H1 (cell line): Measurements from ENCODE around the gene GSTT2. TPM values are rescaled to one million over a fixed set of nuclear protein-coding genes. Genes with fewer than 3 reads are reported as not detected.

Source experiments
- CTCF ChIA-PET: fragments of 300-600 bp; sonication (Branson Sonifier 250); formaldehyde crosslinking; loops from one replicate; lab custom pipeline; 2021; ENCODE audit not compliant: partially characterized antibody; lab: Charles Lee
- POLR2A ChIA-PET: fragments of 300-600 bp; sonication (Branson Sonifier 250); formaldehyde crosslinking; loops from one replicate; lab custom pipeline; 2021; ENCODE audit warnings: inconsistent platforms; ENCODE audit not compliant: partially characterized antibody; lab: Charles Lee
- DNase-seq, 2 experiments: peaks; one replicate each; pipeline versions ENCODE4 v3.0.0 to v3.0.0-alpha.2; 2010 to 2022; ENCODE audit warnings: low spot score in 2 of 2, low read depth in 1 of 2, mixed read lengths in 1 of 2
- FAIRE-seq: peaks from 2 replicates; lab custom pipeline; 2011; peaks lifted over from hg19 to GRCh38; lab: Jason Lieb, UNC
- H2AFZ ChIP-seq: 2 replicates; pipeline ENCODE4 v1.8.1; 2012; ENCODE audit warnings: low read length, inconsistent platforms
- H2AK5ac ChIP-seq: 2 replicates; pipeline ENCODE4 v1.6.1; 2013; ENCODE audit warnings: low read depth, low read length
- H2BK120ac ChIP-seq: replicated peaks from 2 replicates; pipeline ENCODE3; 2013; ENCODE audit warnings: low read depth, low read length, inconsistent platforms
- H2BK12ac ChIP-seq: 2 replicates; pipeline ENCODE4 v1.6.1; 2013; ENCODE audit warnings: low read depth, low read length
- H2BK15ac ChIP-seq: 2 replicates; pipeline ENCODE4 v1.6.1; 2013; ENCODE audit warnings: low read length
- H2BK20ac ChIP-seq: 2 replicates; pipeline ENCODE4 v1.6.1; 2013; ENCODE audit warnings: low read length
- H2BK5ac ChIP-seq: 2 replicates; pipeline ENCODE4 v1.6.1; 2013; ENCODE audit warnings: low read depth, low read length
- H3K14ac ChIP-seq: 2 replicates; pipeline ENCODE4 v1.6.1; 2013; ENCODE audit warnings: inconsistent platforms; ENCODE audit not compliant: insufficient read length
- H3K18ac ChIP-seq: 2 replicates; pipeline ENCODE4 v1.6.1; 2013; ENCODE audit warnings: low read length; ENCODE audit errors: extremely low read depth
- H3K23ac ChIP-seq: 2 replicates; pipeline ENCODE4 v1.6.1; 2013; ENCODE audit warnings: inconsistent platforms; ENCODE audit not compliant: insufficient read length
- H3K23me2 ChIP-seq: 2 replicates; pipeline ENCODE4 v1.6.1; 2013; ENCODE audit warnings: low read depth, low read length
- H3K27ac ChIP-seq: 2 replicates; pipeline ENCODE4 v1.6.1; 2011; ENCODE audit warnings: low read depth, low read length, inconsistent platforms
- H3K27me3 ChIP-seq, 4 experiments: replicated peaks in 1 of 4; 1 replicate in 1 of 4; 2 replicates in 3 of 4; pipeline versions ENCODE4 v1.6.1 to v1.8.1; 2011 to 2013; ENCODE audit warnings: low read length in 3 of 4, mild to moderate bottlenecking in 3 of 4, inconsistent platforms in 2 of 4, mixed read lengths in 2 of 4, moderate library complexity in 1 of 4; ENCODE audit not compliant: control insufficient read depth in 3 of 4, insufficient read depth in 3 of 4; ENCODE audit errors: extremely low read depth in 1 of 4
- H3K36me3 ChIP-seq, 4 experiments: 2 replicates each; pipeline versions ENCODE4 v1.6.1 to v1.8.1; 2011 to 2013; ENCODE audit warnings: mild to moderate bottlenecking in 4 of 4, low read length in 3 of 4, moderate library complexity in 2 of 4, control low read depth in 1 of 4, inconsistent platforms in 1 of 4; ENCODE audit not compliant: insufficient read depth in 4 of 4, control insufficient read depth in 2 of 4
- H3K4ac ChIP-seq: replicated peaks from 2 replicates; pipeline ENCODE3; 2013; ENCODE audit warnings: low read length, low read depth, mixed read lengths, inconsistent platforms; ENCODE audit not compliant: insufficient read length
- H3K4me1 ChIP-seq, 4 experiments: replicated peaks in 1 of 4; 1 replicate in 1 of 4; 2 replicates in 3 of 4; pipeline versions ENCODE4 v1.6.1 to v1.8.1; 2011 to 2013; ENCODE audit warnings: low read length in 3 of 4, inconsistent platforms in 2 of 4, mixed read lengths in 1 of 4; ENCODE audit not compliant: insufficient read depth in 4 of 4, control insufficient read depth in 3 of 4
- H3K4me2 ChIP-seq, 2 experiments: 2 replicates each; pipeline versions ENCODE4 v1.6.1 to v1.8.1; 2011 to 2013; ENCODE audit warnings: low read depth in 2 of 2, low read length in 2 of 2, control low read depth in 1 of 2, inconsistent platforms in 1 of 2, mild to moderate bottlenecking in 1 of 2; ENCODE audit not compliant: insufficient read depth in 1 of 2
- H3K4me3 ChIP-seq, 4 experiments: fragments of 200-600, 300-600 bp in 1 of 4; sonication (generic), shearing (Covaris generic), sonication (Bioruptor Twin) in 1 of 4; 2 replicates each; pipeline versions ENCODE4 v1.5.1 to v1.8.1; 2011 to 2016; ENCODE audit warnings: low read length in 4 of 4, low read depth in 3 of 4, control low read depth in 2 of 4, inconsistent platforms in 2 of 4, mild to moderate bottlenecking in 2 of 4, mixed read lengths in 1 of 4, moderate library complexity in 1 of 4; ENCODE audit not compliant: insufficient read depth in 2 of 4; ENCODE audit errors: extremely low read depth in 1 of 4
- H3K56ac ChIP-seq: replicated peaks from 2 replicates; pipeline ENCODE3; 2013; ENCODE audit warnings: low read depth, mild to moderate bottlenecking, mixed read lengths, low read length, inconsistent platforms; ENCODE audit not compliant: insufficient read length
- H3K79me1 ChIP-seq: 2 replicates; pipeline ENCODE4 v1.6.1; 2013; ENCODE audit warnings: low read depth, low read length, control low read depth
- H3K79me2 ChIP-seq, 2 experiments: 2 replicates each; pipeline versions ENCODE4 v1.6.1 to v1.8.1; 2012 to 2013; ENCODE audit warnings: low read length in 2 of 2, mild to moderate bottlenecking in 2 of 2, inconsistent platforms in 1 of 2; ENCODE audit not compliant: insufficient read depth in 2 of 2, control insufficient read depth in 1 of 2
- H3K9ac ChIP-seq, 4 experiments: replicated peaks in 1 of 4; 1 replicate in 1 of 4; 2 replicates in 3 of 4; pipeline versions ENCODE4 v1.6.1 to v1.8.1; 2011 to 2013; ENCODE audit warnings: low read depth in 3 of 4, low read length in 3 of 4, control low read depth in 2 of 4, mild to moderate bottlenecking in 2 of 4, moderate library complexity in 2 of 4, inconsistent platforms in 1 of 4; ENCODE audit errors: extremely low read depth in 1 of 4
- H3K9me3 ChIP-seq, 2 experiments: 2 replicates each; pipeline versions ENCODE4 v1.6.1 to v1.8.1; 2012 to 2013; ENCODE audit warnings: mild to moderate bottlenecking in 2 of 2, moderate library complexity in 2 of 2, control low read depth in 1 of 2, inconsistent platforms in 1 of 2, low read depth in 1 of 2, low read length in 1 of 2, mixed read lengths in 1 of 2; ENCODE audit not compliant: insufficient read depth in 2 of 2
- H4K20me1 ChIP-seq, 2 experiments: replicated peaks in 1 of 2; 2 replicates each; pipeline versions ENCODE3 to v1.8.1; 2011 to 2013; ENCODE audit warnings: inconsistent platforms in 2 of 2, low read length in 2 of 2, mild to moderate bottlenecking in 1 of 2; ENCODE audit not compliant: insufficient read depth in 2 of 2, control insufficient read depth in 1 of 2
- H4K5ac ChIP-seq: 2 replicates; pipeline ENCODE4 v1.6.1; 2013; ENCODE audit warnings: low read length, low read depth, mixed read lengths, inconsistent platforms; ENCODE audit not compliant: insufficient read length
- H4K8ac ChIP-seq: 2 replicates; pipeline ENCODE4 v1.8.0; 2013; ENCODE audit warnings: mild to moderate bottlenecking, moderate library complexity, low read length, inconsistent platforms; ENCODE audit not compliant: insufficient read depth; ENCODE audit errors: extremely low read depth
- H4K91ac ChIP-seq: replicated peaks from 2 replicates; pipeline ENCODE3; 2013; ENCODE audit warnings: low read length, mixed read lengths, inconsistent platforms; ENCODE audit not compliant: insufficient read length
- BRCA1 ChIP-seq: IDR thresholded peaks from 2 replicates; pipeline ENCODE4 v1.6.1; 2012; ENCODE audit warnings: low read depth, low read length, improper control_type of control experiment
- EZH2 ChIP-seq: fragments of 200-600 bp; sonication (generic); IDR thresholded peaks from 2 replicates; pipeline ENCODE4 v1.7.1; 2012; ENCODE audit warnings: low read depth, mild to moderate bottlenecking, moderate library complexity, low read length, inconsistent platforms; ENCODE audit not compliant: severe bottlenecking
- HDAC2 ChIP-seq, 2 experiments: fragments of 300-600 bp in 1 of 2; sonication (generic) in 1 of 2; IDR thresholded peaks; 2 replicates each; pipeline ENCODE4 v1.6.1; 2011 to 2012; ENCODE audit warnings: low read depth in 2 of 2, low read length in 2 of 2, mild to moderate bottlenecking in 2 of 2, moderate library complexity in 2 of 2, borderline replicate concordance in 1 of 2, inconsistent platforms in 1 of 2
- HDAC6 ChIP-seq: IDR thresholded peaks from one replicate; pipeline ENCODE4 v1.7.1; 2012; ENCODE audit warnings: low read depth, mild to moderate bottlenecking, inconsistent platforms, low read length, moderate library complexity
- KDM5A ChIP-seq: fragments of 200-600 bp; IDR thresholded peaks from 2 replicates; pipeline ENCODE4 v1.7.1; 2012; ENCODE audit warnings: mild to moderate bottlenecking, low read length, inconsistent platforms, mixed read lengths
- NANOG ChIP-seq: IDR thresholded peaks from 2 replicates; pipeline ENCODE4 v1.6.1; 2011; ENCODE audit warnings: low read length, low read depth, mild to moderate bottlenecking, inconsistent platforms; ENCODE audit not compliant: insufficient read depth, poor library complexity, severe bottlenecking
- NRF1 ChIP-seq: IDR thresholded peaks from 2 replicates; pipeline ENCODE4 v1.6.1; 2011; ENCODE audit warnings: mild to moderate bottlenecking, low read depth, low read length, improper control_type of control experiment
- POLR2AphosphoS5 ChIP-seq: IDR thresholded peaks from 2 replicates; pipeline ENCODE4 v1.6.1; 2011; ENCODE audit warnings: low read depth, low read length
- SRF ChIP-seq: IDR thresholded peaks from 2 replicates; pipeline ENCODE4 v1.6.1; 2011; ENCODE audit warnings: mild to moderate bottlenecking, low read depth, low read length, moderate library complexity
- SUZ12 ChIP-seq: fragments of 200-600 bp; sonication (generic); IDR thresholded peaks from 2 replicates; pipeline ENCODE4 v1.6.1; 2012; ENCODE audit warnings: mild to moderate bottlenecking, inconsistent platforms, low read length, moderate library complexity, mixed read lengths
- WGBS, 2 experiments: shearing (Covaris generic) in 1 of 2; methylation state at CpG; one replicate each; pipeline versions ENCODE4 v1.1.6 to v1.1.7; 2013 to 2015; ENCODE audit warnings: low lambda C conversion rate in 2 of 2, mixed read lengths in 2 of 2, inconsistent platforms in 1 of 2, low coverage in 1 of 2, missing lambda C conversion rate in 1 of 2; ENCODE audit not compliant: insufficient replicate concordance in 2 of 2, insufficient coverage in 1 of 2, insufficient read length in 1 of 2; ENCODE audit errors: extremely low coverage in 1 of 2, missing lambda C conversion rate in 1 of 2; 5-methylcytosine and 5-hydroxymethylcytosine counted together
- polyA plus RNA-seq, 7 experiments: library from polyadenylated mRNA; depleted of rRNA in 3 of 7; stranded (reverse) in 5 of 7; unstranded in 2 of 7; fragments of >200 nt in 5 of 7; fragments of 200-250 nt in 2 of 7; gene quantifications; 1 replicate in 5 of 7; 2 replicates in 1 of 7; 4 replicates in 1 of 7; pipeline versions ENCODE4 v1.2.1 to v1.2.3, GENCODE V29; 2011 to 2013; ENCODE audit warnings: missing spikeins in 2 of 7, mixed read lengths in 2 of 7
- total RNA-seq: library from RNA; stranded (reverse); fragmentation: NEBNext Ultra II Directional; extraction: Animal tissue kit (Norgen Biotek cat#: 25700); gene quantifications from 2 replicates; pipeline ENCODE4 v1.2.1, GENCODE V29; 2021

The GSTT2 gene
- total and polyA plus RNA-seq, 2 of the 8 experiments (the other 6 are each of a cell fraction or from before 2014, with no cell fraction given): 1.1 to 1.5 TPM

DNA sequence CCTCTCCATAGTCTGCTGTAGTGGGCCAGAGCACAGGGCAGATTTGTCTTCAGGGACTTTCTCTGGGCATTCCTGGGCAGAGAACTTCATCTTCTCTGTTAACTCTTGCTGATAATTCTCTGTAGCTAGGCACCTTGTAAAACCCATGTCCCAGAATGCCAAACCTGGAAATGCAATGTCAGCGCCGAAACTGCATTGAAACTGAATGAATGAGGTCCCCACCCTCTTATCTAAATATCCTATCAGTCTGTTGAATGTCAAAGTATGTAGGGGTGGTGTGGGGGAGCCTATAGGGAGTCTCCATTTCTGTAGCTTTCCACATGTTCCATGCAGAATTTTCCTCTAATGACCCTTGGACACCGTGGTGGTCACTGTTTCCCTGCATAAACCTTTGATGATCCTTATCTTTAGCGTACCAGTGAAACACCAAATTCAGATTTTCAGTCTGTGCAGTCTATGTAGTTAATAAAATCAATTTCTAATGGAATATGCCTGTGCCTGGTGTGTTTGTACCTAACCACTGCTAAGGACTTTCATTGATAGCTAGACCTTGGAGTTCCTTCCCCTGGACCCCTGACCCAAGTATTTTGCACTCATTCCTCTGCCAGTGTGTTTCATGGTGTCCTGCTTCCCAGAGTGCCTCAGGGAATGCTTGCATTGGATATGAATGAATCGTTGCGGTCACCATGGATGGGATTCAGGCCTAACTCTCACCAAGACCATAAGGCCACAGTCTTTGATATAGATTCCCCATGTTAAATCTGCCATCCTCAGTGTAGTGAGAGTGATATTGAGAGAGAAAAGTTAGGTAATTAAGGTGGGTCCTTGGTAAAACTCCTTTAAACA, 28.7 kb downstream of the GSTT2 start:
- FAIRE-seq: no peak
- no peak overlapping the region for H3K18ac ChIP-seq
- H3K9ac ChIP-seq: no peak overlapping the region
- H3K4me2 ChIP-seq: no peak overlapping the region
- no peak overlapping the region for H4K8ac ChIP-seq
- H3K14ac ChIP-seq: no peak overlapping the region
- no peaks in the 10 kb centered on the region for H3K36me3 ChIP-seq
- no peak for DNase-seq
- peaks cover 0 to 3% (median 2%) of the 10 kb centered on the region in 4 experiments; a peak in 4 of 7 replicates for H3K4me1 ChIP-seq
- H3K9me3 ChIP-seq: no peaks in the 10 kb centered on the region
- no peak overlapping the region for H3K4ac ChIP-seq
- no peak overlapping the region for H2BK5ac ChIP-seq
- POLR2A ChIA-PET: no interaction called here
- H4K91ac ChIP-seq: no peak overlapping the region
- H3K4me3 ChIP-seq: no peak overlapping the region
- H3K79me1 ChIP-seq: peaks cover 4% of the 10 kb centered on the region; the same call in 1 of the 2 replicates
- H2BK120ac ChIP-seq: no peak overlapping the region
- H2BK12ac ChIP-seq: no peak overlapping the region
- H3K79me2 ChIP-seq: peaks cover 0 to 17% of the 10 kb centered on the region in 2 experiments; a peak in 2 of 4 replicates
- H2AK5ac ChIP-seq: no peak overlapping the region
- no peak overlapping the region for H3K23ac ChIP-seq
- H4K5ac ChIP-seq: no peak overlapping the region
- no peak overlapping the region for H3K27ac ChIP-seq
- H2BK20ac ChIP-seq: no peak overlapping the region
- no peak overlapping the region for H3K56ac ChIP-seq
- H3K27me3 ChIP-seq: no peaks in the 10 kb centered on the region; a peak in 2 of 7 replicates
- CTCF ChIA-PET: interaction anchor here (1.2 to 1.5 kb wide), 2 partner anchors 148 to 207 kb away, joined by 3 to 4 read pairs; no protein-coding TSS in a partner anchor
- H2AFZ ChIP-seq: 0 out of 2 replicates have a peak overlapping the region, but pooled peaks have one; percentile 45
- peaks cover 6% of the 10 kb centered on the region; the same call in 1 of the 2 replicates for H3K23me2 ChIP-seq
- H2BK15ac ChIP-seq: no peak overlapping the region
- 86% methylated on average over 6 of the region's 6 CpGs; no CpG with 5 or more reads in 1 of the 2 experiments for WGBS, 2 experiments
- no peaks in the 10 kb centered on the region for H4K20me1 ChIP-seq
- no peak for TF ChIP-seq NANOG
- TF ChIP-seq EZH2: no peak
- TF ChIP-seq BRCA1: no peak
- no peak for TF ChIP-seq KDM5A
- no peak for TF ChIP-seq HDAC6
- TF ChIP-seq SUZ12: no peak
- no peak for TF ChIP-seq POLR2AphosphoS5
- no peak for TF ChIP-seq SRF
- TF ChIP-seq HDAC2 (IDR thresholded peaks at IDR 0.05; ENCODE audit: borderline replicate concordance in 1 of 2, low read depth in 2 of 2, low read length in 2 of 2): no peak
- no peak for TF ChIP-seq NRF1
